GM12878 (cell line): ENCODE results near the gene ESPNL. TPM values are rescaled to one million over a fixed set of nuclear protein-coding genes. Genes with fewer than 3 reads are reported as not detected.
A peak's percentile ranks its signal among the peaks of the same experiment; 100 is the strongest.

Experiments
- ATAC-seq: fragments of 200-7000 bp; cut with Tn5 transposase; 3 replicates; pipeline ENCODE4 v1.9.1; 2020; ENCODE audit warnings: mild to moderate bottlenecking, moderate library complexity
- BruUV-seq: library from RNA; stranded (reverse); fragments of 400-500 nt; replicated peaks from 2 replicates; lab custom pipeline; 2021; lab: Mats Ljungman, UMichigan
- CTCF ChIA-PET: fragments of 300-600 bp; sonication (Branson Sonifier 250); formaldehyde crosslinking; extraction: SDS; loops from one replicate; lab custom pipeline; 2021; ENCODE audit warnings: inconsistent platforms; lab: Yijun Ruan, JAX
- POLR2A ChIA-PET: fragments of 350-600 bp; formaldehyde crosslinking; extraction: SDS; loops from one replicate; lab custom pipeline; 2021; ENCODE audit warnings: inconsistent platforms; lab: Charles Lee
- RAD21 ChIA-PET: fragments of 300-600 bp; sonication (Branson Sonifier 250); formaldehyde crosslinking; loops from one replicate; lab custom pipeline; 2023; ENCODE audit warnings: antibody characterized with exemption; ENCODE audit not compliant: unreplicated experiment; lab: Charles Lee
- SMC1A ChIA-PET: fragments of 300-600 bp; sonication (Branson Sonifier 250); formaldehyde crosslinking; loops from one replicate; lab custom pipeline; 2023; ENCODE audit not compliant: unreplicated experiment, uncharacterized antibody; lab: Charles Lee
- DNase-seq: peaks from one replicate; pipeline ENCODE4 v3.0.0-alpha.2; 2011; ENCODE audit warnings: low read depth, low spot score
- FAIRE-seq: peaks from 3 replicates; lab custom pipeline; 2011; peaks lifted over from hg19 to GRCh38; lab: Jason Lieb, UNC
- H2AFZ ChIP-seq: 2 replicates; pipeline ENCODE4 v1.6.0; 2011; ENCODE audit warnings: low read depth, low read length, control low read depth; ENCODE audit not compliant: control insufficient read depth
- H3K27ac ChIP-seq: 2 replicates; pipeline ENCODE4 v1.5.1; 2011; ENCODE audit warnings: control low read depth; ENCODE audit not compliant: control insufficient read depth, insufficient read depth
- H3K27me3 ChIP-seq, 2 experiments: replicated peaks in 1 of 2; 2 replicates each; pipeline versions ENCODE4 v1.6.0 to v1.6.1; 2011; ENCODE audit warnings: low read length in 1 of 2; ENCODE audit not compliant: control insufficient read depth in 2 of 2, insufficient read depth in 2 of 2
- H3K36me3 ChIP-seq, 2 experiments: 2 replicates each; pipeline ENCODE4 v1.5.1; 2011; ENCODE audit warnings: low read length in 1 of 2; ENCODE audit not compliant: control insufficient read depth in 2 of 2, insufficient read depth in 2 of 2
- H3K4me1 ChIP-seq: 2 replicates; pipeline ENCODE4 v1.6.1; 2011; ENCODE audit warnings: mild to moderate bottlenecking, low read length, moderate library complexity, mixed read lengths; ENCODE audit not compliant: control insufficient read depth, insufficient read depth
- H3K4me2 ChIP-seq: 2 replicates; pipeline ENCODE4 v1.6.0; 2011; ENCODE audit warnings: control low read depth; ENCODE audit not compliant: control insufficient read depth, insufficient read depth
- H3K4me3 ChIP-seq: fragments of 200-600 bp; sonication (generic); 2 replicates; pipeline ENCODE4 v1.5.1; 2016
- H3K79me2 ChIP-seq: 2 replicates; pipeline ENCODE4 v1.6.0; 2011; ENCODE audit warnings: low read length; ENCODE audit not compliant: control insufficient read depth, insufficient read depth
- H3K9ac ChIP-seq: 2 replicates; pipeline ENCODE4 v1.8.0; 2011; ENCODE audit warnings: low read length, control low read depth, mixed read lengths; ENCODE audit not compliant: control insufficient read depth, insufficient read depth
- H3K9me3 ChIP-seq: replicated peaks from 3 replicates; pipeline ENCODE4 v1.5.1; 2011; ENCODE audit warnings: mild to moderate bottlenecking, low read length; ENCODE audit not compliant: control insufficient read depth, insufficient read depth
- H4K20me1 ChIP-seq: 2 replicates; pipeline ENCODE4 v1.6.0; 2011; ENCODE audit not compliant: control insufficient read depth, insufficient read depth
- ATF3 ChIP-seq: IDR thresholded peaks from 2 replicates; pipeline ENCODE4 v1.6.1; 2011; ENCODE audit warnings: low read depth, mild to moderate bottlenecking, low read length, moderate library complexity, borderline replicate concordance; ENCODE audit errors: extremely low read depth
- CBX5 ChIP-seq: sonication (generic); IDR thresholded peaks from 2 replicates; pipeline ENCODE4 v1.6.1; 2016; ENCODE audit warnings: low read depth, moderate library complexity, mild to moderate bottlenecking, inconsistent platforms
- CHD4 ChIP-seq: fragments of 200-600 bp; sonication (generic); IDR thresholded peaks from 2 replicates; pipeline ENCODE4 v1.6.1; 2016; ENCODE audit warnings: mild to moderate bottlenecking
- CREB1 ChIP-seq: IDR thresholded peaks from 2 replicates; pipeline ENCODE4 v1.6.1; 2012; ENCODE audit warnings: low read depth, mild to moderate bottlenecking, inconsistent platforms
- E2F8 ChIP-seq: fragments of 450-650 bp; IDR thresholded peaks from 2 replicates; pipeline ENCODE4 v1.6.1; 2018; ENCODE audit warnings: mild to moderate bottlenecking, low read depth, moderate library complexity; ENCODE audit not compliant: partially characterized antibody
- HDAC6 ChIP-seq: fragments of 200-600 bp; sonication (generic); IDR thresholded peaks from one replicate; pipeline ENCODE4 v1.8.0; 2017; ENCODE audit warnings: antibody characterized with exemption; ENCODE audit not compliant: unreplicated experiment
- KDM1A ChIP-seq: fragments of 200-600 bp; sonication (generic); IDR thresholded peaks from 2 replicates; pipeline ENCODE4 v1.6.1; 2016; ENCODE audit warnings: borderline replicate concordance
- MLLT1 ChIP-seq: fragments of 450-650 bp; IDR thresholded peaks from 2 replicates; pipeline ENCODE4 v1.6.1; 2016; ENCODE audit warnings: mild to moderate bottlenecking
- NR2C1 ChIP-seq: fragments of 450-650 bp; IDR thresholded peaks from 2 replicates; pipeline ENCODE4 v1.6.1; 2017; ENCODE audit warnings: antibody characterized with exemption, mild to moderate bottlenecking, moderate library complexity
- NR2C2 ChIP-seq: IDR thresholded peaks from 2 replicates; pipeline ENCODE4 v1.6.1; 2011; ENCODE audit warnings: borderline replicate concordance, low read depth; ENCODE audit not compliant: control insufficient read depth, insufficient read length
- SIN3A ChIP-seq: IDR thresholded peaks from 2 replicates; pipeline ENCODE4 v1.6.1; 2012; ENCODE audit warnings: low read depth, low read length, improper control_type of control experiment
- SMARCA5 ChIP-seq: fragments of 450-650 bp; IDR thresholded peaks from 2 replicates; pipeline ENCODE4 v1.6.1; 2017; ENCODE audit warnings: mild to moderate bottlenecking
- TAF1 ChIP-seq: IDR thresholded peaks from 2 replicates; pipeline ENCODE4 v1.6.1; 2011; ENCODE audit warnings: mild to moderate bottlenecking, low read depth, low read length, borderline replicate concordance
- ZNF274 ChIP-seq: IDR thresholded peaks from one replicate; pipeline ENCODE4 v1.8.0; 2011; ENCODE audit not compliant: insufficient read length, insufficient read depth
- ZNF592 ChIP-seq: fragments of 450-650 bp; IDR thresholded peaks from 2 replicates; pipeline ENCODE4 v1.6.1; 2017; ENCODE audit warnings: mild to moderate bottlenecking, moderate library complexity
- WGBS: methylation state at CpG from one replicate; pipeline ENCODE4 v1.1.6; 2016; ENCODE audit warnings: low lambda C conversion rate; ENCODE audit not compliant: insufficient replicate concordance, insufficient coverage; ENCODE audit errors: missing lambda C conversion rate; 5-methylcytosine and 5-hydroxymethylcytosine counted together
- in situ Hi-C: fragments of 300-500 bp; cut with MboI; formaldehyde crosslinking; loops from 9 replicates; pipeline ENCODE4 v1.14.3; 2018; ENCODE audit warnings: mixed read lengths
- intact Hi-C: fragments of 100-400 bp; cut with micrococcal nuclease; formaldehyde crosslinking; loops from one replicate; pipeline ENCODE4 v1.14.2; 2022; ENCODE audit not compliant: unreplicated experiment
- polyA plus RNA-seq, 11 experiments: library from polyadenylated mRNA; depleted of rRNA in 4 of 11; unstranded in 6 of 11; stranded (reverse) in 5 of 11; fragments of >200 nt; fragmentation: Nextera tagmentation in 4 of 11; fragmentation: Illumina TruSeq in 1 of 11; extraction: Ambion mirVana in 4 of 11; extraction: Trizol in 1 of 11; gene quantifications; 1 replicate in 1 of 11; 2 replicates in 10 of 11; pipeline versions ENCODE4 v1.2.1 to v1.2.3, GENCODE V29; 2011 to 2016; ENCODE audit warnings: inconsistent platforms in 2 of 11, missing spikeins in 2 of 11, low read depth in 1 of 11
- total RNA-seq, 4 experiments: library from RNA; depleted of rRNA in 3 of 4; stranded (reverse); fragments of >200 nt in 3 of 4; fragmentation: Illumina TruSeq in 1 of 4; extraction: Trizol in 1 of 4; gene quantifications; 2 replicates each; pipeline versions ENCODE4 v1.2.1 to v1.2.3, GENCODE V29; 2013 to 2021

ESPNL gene
- total and polyA plus RNA-seq, 10 of the 15 experiments (the other 5 are each of a cell fraction or from before 2014, with no cell fraction given): 0.05 to 0.94 (median 0.36) TPM; not detected in 3

GRCh38 chr2:238141541-238142318 lies 41.6 kb downstream of the ESPNL start:
- Histone ChIP-seq H3K79me2 (no peaks in the 10 kb centered on the region), H3K36me3 (no peaks in the 10 kb centered on the region), H2AFZ (no peak overlapping the region), H4K20me1 (no peaks in the 10 kb centered on the region), H3K4me3 (no peak overlapping the region), H3K9ac (no peak overlapping the region), H3K9me3 (no peaks in the 10 kb centered on the region), H3K4me1 (peaks cover 4% of the 10 kb centered on the region; the same call in 1 of the 2 replicates), H3K27me3 (no peaks in the 10 kb centered on the region), H3K27ac (no peak overlapping the region), H3K4me2 (no peak overlapping the region)
- BruUV-seq: no TSS peak
- RAD21 ChIA-PET: no interaction called here
- POLR2A ChIA-PET: no interaction called here
- CTCF ChIA-PET: interaction anchor here (1.0 to 1.2 kb wide), 2 partner anchors 173 to 367 kb away, joined by 3 to 4 read pairs; no protein-coding TSS in a partner anchor
- no peak for FAIRE-seq
- in situ Hi-C loops (no loop called here), intact Hi-C loops (no loop called here)
- SMC1A ChIA-PET: no interaction called here
- 44% methylated on average over 10 of the region's 10 CpGs for WGBS
- 0 out of 3 replicates have a peak, but pooled peaks have one; percentile 12 for ATAC-seq
- no peak for DNase-seq
- no peak for TF ChIP-seq SIN3A
- TF ChIP-seq E2F8: no peak
- no peak for TF ChIP-seq KDM1A
- no peak for TF ChIP-seq ZNF274
- TF ChIP-seq SMARCA5: no peak
- TF ChIP-seq ATF3: no peak
- TF ChIP-seq CBX5: no peak
- TF ChIP-seq TAF1: no peak
- no peak for TF ChIP-seq NR2C2
- no peak for TF ChIP-seq ZNF592
- TF ChIP-seq CREB1: no peak
- no peak for TF ChIP-seq MLLT1
- no peak for TF ChIP-seq HDAC6
- TF ChIP-seq NR2C1: no peak
- TF ChIP-seq CHD4: no peak
